Measurements from ENCODE around the gene ARFIP1.
A peak's percentile ranks its signal among the peaks of the same experiment; 100 is the strongest.
"Not testable (repeated sequence)": the region's sequence is repeated elsewhere in the genome, so short reads cannot be mapped to it uniquely, and the experiment has no call there.

The ARFIP1 gene

DNA sequence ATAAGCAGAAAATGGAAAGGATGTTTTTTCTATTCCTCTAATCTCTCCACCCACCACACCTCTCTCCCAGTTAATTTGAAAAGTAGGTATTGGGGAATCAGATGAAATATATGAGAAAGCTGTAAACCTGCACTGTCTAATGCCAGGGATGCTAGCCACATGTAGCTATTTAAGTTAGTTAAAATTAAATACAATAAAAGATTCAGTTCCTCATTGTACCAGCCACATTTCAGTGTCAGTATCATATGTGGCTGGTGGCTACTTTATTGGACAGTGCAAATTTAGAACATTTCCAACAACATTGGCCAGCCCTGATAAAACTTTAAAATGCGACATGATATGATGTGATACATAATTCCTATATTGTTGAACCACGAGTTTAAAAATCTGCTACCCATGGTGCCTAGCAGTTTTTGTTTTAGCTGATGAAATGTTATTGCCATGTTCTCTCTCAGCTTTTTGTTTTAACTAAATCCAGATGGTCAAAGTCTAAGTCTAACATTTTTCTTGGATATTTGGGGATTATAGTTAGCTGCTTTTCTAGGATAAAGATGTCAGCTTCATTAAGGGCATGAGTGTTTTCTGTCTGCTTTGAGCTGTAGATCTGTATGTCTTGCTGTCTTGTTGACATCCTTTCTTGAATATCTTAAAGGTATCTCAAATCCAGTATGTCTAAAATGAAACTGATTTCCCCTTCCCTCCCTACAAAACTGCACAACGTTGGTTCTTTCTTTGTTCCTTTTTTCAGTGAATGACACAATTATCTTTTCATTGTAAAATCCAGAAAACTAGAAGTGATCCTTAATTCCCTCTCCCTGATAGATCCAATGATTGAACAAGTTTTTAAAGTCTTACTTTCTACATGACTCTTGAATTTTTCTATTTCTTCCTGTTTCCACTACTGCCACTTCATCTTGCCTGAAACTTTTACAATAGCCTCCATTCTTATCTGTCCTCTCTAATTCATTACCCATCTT is 6.2 kb downstream of the ARFIP1 start:
- no peak for DNase-seq (ENCODE audit: low spot score)

DNA sequence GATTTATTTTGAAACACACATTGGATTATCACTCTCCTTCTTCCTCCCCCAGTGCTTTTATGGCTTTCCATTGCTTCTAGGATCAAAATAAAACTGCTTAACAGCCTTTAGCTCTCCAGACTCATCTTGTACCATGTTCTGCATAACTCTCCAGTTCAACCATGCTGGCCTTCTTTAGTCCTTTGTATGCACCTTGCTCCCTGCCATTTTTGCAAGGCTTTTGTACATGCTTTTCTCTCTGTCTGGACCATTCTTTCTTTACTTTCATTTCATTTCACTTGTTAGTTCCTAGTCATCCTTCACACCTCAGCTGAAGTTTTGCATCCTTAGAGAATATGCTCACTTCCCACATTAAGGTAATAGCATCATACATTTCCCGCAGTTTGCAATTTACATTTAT is 6.9 kb downstream of the ARFIP1 start:
- DNase-seq (ENCODE audit: low spot score) = no peak

GRCh38 chr4:152795891-152796290 is 16.1 kb downstream of the ARFIP1 start:
- no peak for DNase-seq (ENCODE audit: low spot score)

- DNase-seq (ENCODE audit: low spot score) = no peak
Observed at GRCh38 chr4:152803541-152803940, 23.8 kb downstream of the ARFIP1 start.

DNA sequence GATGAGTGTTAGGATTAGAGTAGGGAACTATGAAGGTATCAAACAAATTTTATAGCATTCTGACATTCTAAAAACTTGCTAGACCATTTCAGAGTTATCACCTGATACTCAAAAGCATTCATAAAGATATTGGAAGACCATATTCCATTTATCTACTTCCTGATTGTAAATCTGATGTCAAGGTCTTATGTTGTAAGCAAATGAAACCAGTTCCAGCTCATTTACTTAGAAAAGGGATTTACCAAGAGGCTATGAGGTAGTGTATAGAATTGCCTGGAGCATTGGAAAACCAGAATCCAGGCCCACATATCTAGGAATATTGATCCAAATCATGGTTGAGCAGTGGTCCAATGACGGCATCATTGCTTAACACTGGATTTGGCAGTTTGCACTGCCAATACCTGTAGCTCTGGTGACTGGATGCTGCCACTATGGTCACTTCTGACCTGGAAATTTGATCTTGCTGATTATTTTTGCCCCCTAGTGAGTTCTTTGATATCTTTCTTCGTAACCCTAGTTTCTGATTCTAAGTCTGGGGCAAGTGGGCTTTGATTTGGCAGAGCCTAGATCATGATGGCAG is 25.4 kb downstream of the ARFIP1 start:
- DNase-seq (ENCODE audit: low spot score) = no peak

DNA sequence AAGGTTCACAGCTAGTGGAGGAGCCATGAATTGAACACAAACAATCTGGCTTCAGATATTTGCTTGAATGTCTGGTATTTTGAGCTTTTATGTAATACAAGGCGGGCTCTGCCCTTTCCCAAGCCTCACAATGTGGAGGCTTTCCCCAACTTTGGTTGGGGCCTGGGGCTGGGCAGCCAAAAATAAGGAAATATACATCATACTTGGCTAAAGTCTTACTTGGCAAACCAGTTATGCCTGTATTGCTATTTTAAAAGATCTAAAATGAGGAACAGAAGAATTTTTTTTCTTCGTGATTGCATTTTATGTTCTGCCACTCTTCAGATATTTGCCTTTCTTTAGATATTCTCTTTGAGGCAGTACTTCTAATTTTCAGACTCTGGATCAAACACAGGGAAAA is 26.1 kb downstream of the ARFIP1 start:
- DNase-seq (ENCODE audit: low spot score) = no peak

DNA sequence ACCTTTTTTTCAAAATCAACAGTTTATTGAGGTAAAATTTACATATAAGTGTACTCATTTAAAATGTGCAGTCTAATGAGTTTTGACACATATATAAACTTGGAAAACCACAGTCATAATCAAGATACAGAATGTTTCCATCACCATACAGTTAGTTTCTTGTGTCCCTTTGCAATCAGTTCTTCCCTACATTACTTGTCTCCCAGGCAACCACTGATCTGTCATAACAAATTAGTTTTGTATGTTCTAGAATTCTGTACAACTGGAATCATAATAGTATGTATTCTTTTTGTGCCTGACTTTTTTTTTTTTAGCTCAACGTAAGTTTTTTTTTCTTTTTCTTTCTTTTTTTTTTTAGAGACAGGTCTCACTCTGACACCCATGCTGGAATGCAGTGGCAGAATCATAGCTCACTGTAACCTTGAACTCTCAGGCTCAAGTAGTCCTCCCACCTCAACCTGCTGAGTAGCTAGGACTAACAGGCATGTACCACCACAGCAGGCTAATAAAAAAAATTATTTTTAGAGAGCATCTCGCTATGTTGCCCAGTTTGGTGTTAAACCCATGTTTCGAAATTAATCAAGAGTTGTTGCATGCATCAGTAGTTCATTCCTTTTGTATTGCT is 26.9 kb downstream of the ARFIP1 start:
- no peak for DNase-seq (ENCODE audit: low spot score)

- peak; percentile 31 for DNase-seq (ENCODE audit: low spot score)
Observed at GRCh38 chr4:152807294-152807829, 27.6 kb downstream of the ARFIP1 start.

DNA sequence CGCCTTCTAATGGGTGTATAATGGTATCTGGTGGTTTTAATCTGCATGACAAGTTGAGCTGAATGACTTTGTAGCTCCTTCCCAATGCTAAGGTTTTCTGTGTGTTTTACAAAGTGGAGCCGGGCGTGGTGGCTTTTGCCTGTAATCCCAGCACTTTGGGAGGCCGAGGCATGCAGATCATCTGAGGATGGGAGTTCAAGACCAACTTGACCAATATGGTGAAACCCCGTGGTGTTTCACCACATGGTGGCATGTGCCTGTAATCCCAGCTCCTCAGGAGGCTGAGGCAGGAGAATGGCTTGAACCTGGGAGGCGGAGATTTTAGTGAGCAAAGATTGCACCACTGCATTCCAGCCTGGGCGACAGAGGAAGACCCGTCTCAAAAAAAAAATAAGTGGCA is 28.9 kb downstream of the ARFIP1 start:
- DNase-seq (ENCODE audit: low spot score) = no peak

DNA sequence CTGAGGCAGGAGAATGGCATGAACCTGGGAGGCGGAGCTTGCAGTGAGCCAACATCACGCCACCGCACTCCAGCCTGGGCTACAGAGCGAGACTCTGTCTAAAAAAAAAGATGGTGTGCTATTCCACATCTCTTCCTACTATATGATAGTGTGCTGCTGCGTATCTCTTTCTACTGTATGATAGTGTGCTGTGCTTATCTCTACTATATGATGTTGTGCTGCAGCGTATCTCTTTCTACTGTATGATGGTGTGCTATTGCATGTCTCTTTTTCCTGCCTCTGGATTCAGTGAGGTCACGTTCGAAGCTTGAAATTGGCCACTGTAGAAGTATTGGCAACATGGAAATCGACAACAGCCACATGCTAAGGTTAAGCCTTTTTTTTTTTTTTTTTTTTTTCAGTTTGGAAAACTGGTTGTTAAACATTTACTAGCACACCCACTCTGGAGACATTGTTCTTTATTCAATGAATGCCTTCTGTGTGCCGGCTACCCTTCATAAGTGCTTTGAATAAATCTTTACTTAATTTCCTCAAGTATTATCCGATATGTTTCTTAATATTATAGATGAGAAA is 31.0 kb downstream of the ARFIP1 start:
- peak; percentile 18 for DNase-seq (ENCODE audit: low spot score)

- no peak for DNase-seq (ENCODE audit: low spot score)
Observed at GRCh38 chr4:152815078-152815477, 35.3 kb downstream of the ARFIP1 start.

DNA sequence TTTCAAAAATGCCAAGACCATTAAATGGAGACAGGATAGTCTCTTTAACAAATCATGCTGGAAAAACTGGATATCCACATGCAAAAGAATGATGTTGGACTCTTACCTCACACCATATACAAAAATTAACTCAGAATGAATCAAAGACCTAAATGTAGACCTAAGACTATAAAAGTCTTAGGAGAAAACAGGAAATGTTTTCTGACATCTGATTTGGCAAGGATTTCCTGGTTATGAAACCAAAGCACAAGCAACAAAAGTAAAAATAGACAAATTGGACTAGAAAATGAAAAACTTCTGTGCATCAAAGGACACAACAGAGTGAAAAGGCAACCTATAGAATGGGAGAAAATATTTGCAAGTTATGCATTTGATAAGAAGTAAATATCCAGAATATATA is 37.6 kb downstream of the ARFIP1 start:
- no peak for DNase-seq (ENCODE audit: low spot score)

GRCh38 chr4:152819026-152819645 is 39.4 kb downstream of the ARFIP1 start:
- DNase-seq (ENCODE audit: low spot score) = no peak

DNA sequence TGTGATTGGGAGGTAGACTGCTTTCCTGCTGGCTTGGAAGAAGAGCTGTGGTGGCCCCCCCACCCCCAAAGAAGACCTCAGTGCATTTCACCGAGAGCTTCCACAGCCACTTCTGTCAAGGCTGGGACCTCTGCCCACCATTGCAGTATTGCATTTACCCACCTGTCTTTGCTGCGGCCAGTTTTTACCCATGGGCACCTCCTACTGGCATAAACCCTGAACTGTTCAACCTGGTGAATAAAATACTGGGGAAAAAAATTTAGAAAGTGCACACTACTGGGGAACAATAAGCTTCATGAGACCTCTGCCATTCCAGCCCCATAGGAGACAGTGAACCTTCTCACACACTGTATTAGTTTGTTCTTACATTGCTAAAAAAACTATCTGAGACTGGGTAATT is 40.3 kb downstream of the ARFIP1 start:
- no peak for DNase-seq (ENCODE audit: low spot score)

DNA sequence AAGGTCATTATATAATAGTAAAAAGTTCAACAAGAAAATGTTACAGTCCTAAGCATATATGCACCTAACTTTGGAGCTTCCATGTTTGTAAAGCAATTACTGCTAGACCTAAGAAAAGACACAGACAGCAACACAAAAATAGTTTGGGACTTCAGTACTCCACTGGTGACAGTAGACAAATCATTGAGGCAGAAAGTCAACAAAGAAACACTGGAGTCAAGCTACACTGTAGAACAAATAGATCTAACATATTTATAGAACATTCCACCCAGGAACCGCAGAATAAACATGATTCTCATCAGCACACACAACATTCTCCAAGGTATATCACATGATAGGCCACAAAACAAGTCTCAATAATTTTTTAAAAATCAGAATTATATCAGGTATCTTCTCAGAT is 42.6 kb downstream of the ARFIP1 start:
- DNase-seq (ENCODE audit: low spot score) = no peak

GRCh38 chr4:152824561-152824960 is 44.8 kb downstream of the ARFIP1 start:
- DNase-seq (ENCODE audit: low spot score) = no peak

DNA sequence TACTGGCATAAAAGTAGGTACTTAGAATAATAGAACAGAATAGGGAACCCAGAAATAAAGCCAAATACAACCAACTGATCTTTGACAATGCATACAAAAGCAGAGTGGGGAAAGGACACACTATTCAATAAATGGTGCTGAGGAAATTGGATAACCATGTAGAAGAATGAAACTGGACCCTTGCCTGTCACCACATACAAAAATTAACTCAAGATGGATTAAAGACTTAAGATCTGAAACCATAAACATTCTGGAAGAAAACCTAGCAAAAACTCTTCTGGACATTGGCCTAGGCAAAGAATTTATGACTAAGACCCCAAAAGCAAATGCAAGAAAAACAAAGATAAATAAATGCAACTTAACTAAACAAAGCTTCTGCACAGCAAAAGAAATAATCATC is 45.6 kb downstream of the ARFIP1 start:
- no peak for DNase-seq (ENCODE audit: low spot score)

GRCh38 chr4:152828122-152828521 is 48.4 kb downstream of the ARFIP1 start:
- DNase-seq (ENCODE audit: low spot score) = no peak

DNA sequence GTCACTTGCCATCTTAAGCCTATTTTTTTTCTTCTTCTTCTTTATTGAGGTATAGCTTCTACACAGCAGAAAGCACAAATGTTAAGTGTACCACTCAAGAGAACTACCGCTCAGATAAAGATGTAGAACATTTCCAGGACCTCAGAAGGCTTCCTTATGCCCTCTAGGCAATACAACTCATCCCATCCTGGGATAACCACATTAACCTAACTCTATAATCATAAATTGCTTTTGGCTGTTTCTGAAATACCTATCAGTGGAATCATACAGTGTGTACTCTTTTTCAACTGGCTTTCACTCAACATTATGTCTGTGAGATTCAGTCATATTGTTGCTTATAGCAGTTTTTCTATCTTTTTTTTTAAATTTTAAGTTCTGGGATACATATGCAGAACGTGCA is 51.7 kb downstream of the ARFIP1 start:
- no peak for DNase-seq (ENCODE audit: low spot score)

DNA sequence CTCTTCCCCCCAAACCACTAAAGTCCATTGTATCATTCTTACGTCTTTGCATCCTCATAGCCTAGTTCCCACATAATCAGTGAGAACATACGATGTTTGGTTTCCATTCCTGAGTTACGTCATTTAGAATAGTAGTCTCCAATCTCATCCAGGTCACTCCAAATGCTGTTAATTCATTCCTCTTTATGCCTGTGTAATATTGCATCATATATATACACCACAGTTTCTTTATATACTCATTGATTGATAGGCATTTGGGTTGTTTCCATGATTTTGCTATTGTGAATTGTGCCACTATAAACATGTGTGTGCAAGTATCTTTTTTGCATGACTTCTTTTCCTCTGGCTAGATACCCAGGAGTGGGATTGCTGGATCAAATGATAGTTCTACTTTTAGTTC is 57.2 kb downstream of the ARFIP1 start:
- no peak for DNase-seq (ENCODE audit: low spot score)

GRCh38 chr4:152839729-152840128 is 60.0 kb downstream of the ARFIP1 start:
- not testable (repeated sequence) for DNase-seq (ENCODE audit: low spot score)

GRCh38 chr4:152843481-152844090 is 63.8 kb downstream of the ARFIP1 start:
- DNase-seq (ENCODE audit: low spot score) = peak; percentile 42
